ENCODE data around the gene GMNN. TPM values are rescaled to one million over a fixed set of nuclear protein-coding genes. Genes with fewer than 3 reads are reported as not detected.

GMNN gene
- total and polyA plus RNA-seq, 4 donors: 11.4 to 18.3 (median 13.8) TPM

GRCh38 chr6:24738741-24739140, 36.0 kb upstream of the GMNN start:
- no peak for ATAC-seq (ENCODE audit: insufficient read depth, low FRiP score)
- Histone ChIP-seq H3K9ac (ENCODE audit: insufficient read depth in 1 of 2, low read length in 2 of 2) (no peak overlapping the region), H3K36me3 (ENCODE audit: control insufficient read depth in 4 of 4, insufficient read depth in 4 of 4, low read length in 4 of 4) (no peaks in the 10 kb centered on the region), H3K4me1 (ENCODE audit: control insufficient read depth in 5 of 5, insufficient read depth in 5 of 5, low read length in 5 of 5) (peaks cover 0 to 2% (median 0%) of the 10 kb centered on the region in 5 donors), H3K4me3 (no peak overlapping the region), H3K27ac (ENCODE audit: low read depth in 1 of 2, low read length in 1 of 2) (no peak overlapping the region), H3K9me3 (ENCODE audit: control insufficient read depth in 4 of 4, insufficient read depth in 3 of 4, low read length in 3 of 4) (no peaks in the 10 kb centered on the region), H3K27me3 (ENCODE audit: control insufficient read depth in 3 of 3, insufficient read depth in 3 of 3, low read length in 2 of 3) (peaks cover 0 to 2% (median 0%) of the 10 kb centered on the region in 3 donors)
- 58 to 76% methylated on average over 3 of the region's 3 CpGs for WGBS, 2 donors
- DNase-seq: no peak
- no peak for TF ChIP-seq CTCF (IDR thresholded peaks at IDR 0.05; ENCODE audit: control extremely low read depth, extremely low read depth)

- H3K27me3 ChIP-seq (ENCODE audit: control insufficient read depth in 3 of 3, insufficient read depth in 3 of 3, low read length in 2 of 3): peaks cover 0 to 2% (median 0%) of the 10 kb centered on the region in 3 donors
- no peaks in the 10 kb centered on the region for H3K9me3 ChIP-seq (ENCODE audit: control insufficient read depth in 4 of 4, insufficient read depth in 3 of 4, low read length in 3 of 4)
- no peak overlapping the region for H3K4me3 ChIP-seq
- no peak overlapping the region for H3K9ac ChIP-seq (ENCODE audit: insufficient read depth in 1 of 2, low read length in 2 of 2)
- TF ChIP-seq CTCF (IDR thresholded peaks at IDR 0.05; ENCODE audit: control extremely low read depth, extremely low read depth): no peak
- no peak overlapping the region for H3K27ac ChIP-seq (ENCODE audit: low read depth in 1 of 2, low read length in 1 of 2)
- DNase-seq (no peak), ATAC-seq (ENCODE audit: insufficient read depth, low FRiP score) (no peak)
- H3K36me3 ChIP-seq (ENCODE audit: control insufficient read depth in 4 of 4, insufficient read depth in 4 of 4, low read length in 4 of 4): no peaks in the 10 kb centered on the region
- peaks cover 0 to 2% (median 0%) of the 10 kb centered on the region in 5 donors for H3K4me1 ChIP-seq (ENCODE audit: control insufficient read depth in 5 of 5, insufficient read depth in 5 of 5, low read length in 5 of 5)
Measured at GRCh38 chr6:24740861-24741260, 33.9 kb upstream of the GMNN start.

- DNase-seq (no peak), ATAC-seq (ENCODE audit: insufficient read depth, low FRiP score) (no peak)
- whole genome bisulfite sequencing, 2 donors: 82 to 85% methylated on average over 5 of the region's 5 CpGs
- TF ChIP-seq CTCF (IDR thresholded peaks at IDR 0.05; ENCODE audit: control extremely low read depth, extremely low read depth): no peak
- no peak overlapping the region for H3K4me3 ChIP-seq
- H3K27me3 ChIP-seq (ENCODE audit: control insufficient read depth in 3 of 3, insufficient read depth in 3 of 3, low read length in 2 of 3): no peaks in the 10 kb centered on the region
- H3K4me1 ChIP-seq (ENCODE audit: control insufficient read depth in 5 of 5, insufficient read depth in 5 of 5, low read length in 5 of 5): peaks cover 0 to 2% (median 0%) of the 10 kb centered on the region in 5 donors
- no peaks in the 10 kb centered on the region for H3K36me3 ChIP-seq (ENCODE audit: control insufficient read depth in 4 of 4, insufficient read depth in 4 of 4, low read length in 4 of 4)
- H3K9me3 ChIP-seq (ENCODE audit: control insufficient read depth in 4 of 4, insufficient read depth in 3 of 4, low read length in 3 of 4): no peaks in the 10 kb centered on the region
- no peak overlapping the region for H3K27ac ChIP-seq (ENCODE audit: low read depth in 1 of 2, low read length in 1 of 2)
- no peak overlapping the region for H3K9ac ChIP-seq (ENCODE audit: insufficient read depth in 1 of 2, low read length in 2 of 2)
Measured at GRCh38 chr6:24742216-24742738, 32.5 kb upstream of the GMNN start.
